Measurements from ENCODE around the gene RFC5.
A peak's percentile ranks its signal among the peaks of the same experiment; 100 is the strongest.

Gene RFC5

DNA sequence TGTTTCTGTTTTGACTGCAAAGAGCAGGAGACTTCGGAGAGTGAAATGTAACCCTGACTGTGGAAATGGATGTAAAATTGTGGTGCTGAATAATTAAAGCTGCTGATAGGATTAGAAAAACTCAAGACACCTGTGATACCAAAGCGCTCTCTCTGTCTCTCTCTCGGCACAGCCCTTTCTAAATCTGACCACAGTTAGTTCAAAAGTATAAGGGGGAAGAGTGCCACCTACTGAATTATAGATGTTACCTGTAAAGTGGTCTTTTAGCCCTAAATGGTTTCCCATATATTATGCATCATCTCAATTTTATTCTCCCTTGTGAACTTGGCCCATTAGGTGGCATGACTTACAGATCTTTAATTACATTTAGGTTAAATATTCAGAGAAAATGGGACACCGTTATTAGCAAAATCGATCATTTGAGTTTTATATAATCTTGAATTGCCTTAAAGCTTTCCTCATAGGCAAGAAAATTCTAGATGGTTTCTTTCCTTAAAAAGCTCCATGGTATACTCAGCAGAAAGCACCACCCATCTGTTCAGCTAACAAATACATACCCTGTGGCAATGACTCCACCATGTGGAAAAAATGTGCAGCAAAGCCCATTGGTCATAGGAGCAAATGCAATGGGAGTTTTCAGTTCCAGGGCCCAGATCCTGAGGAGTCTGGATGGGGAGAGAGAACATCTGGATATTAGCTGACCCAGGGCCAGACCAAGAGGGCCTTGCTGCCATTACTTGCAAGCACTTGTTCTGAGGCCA lies 18.1 kb downstream of the RFC5 start:
- TF ChIP-seq CTCF (IDR thresholded peaks at IDR 0.05; ENCODE audit: borderline replicate concordance, control extremely low read depth, extremely low read depth, insufficient read depth, missing control alignments): peak; percentile 23
- no peak for DNase-seq (ENCODE audit: low spot score)
- in situ Hi-C loops (cut with MboI; ENCODE audit: low sequenced_read_pairs, unreplicated experiment): loop anchor here (25.0 kb wide), 1 partner anchor 147 kb away; no protein-coding TSS in a partner anchor

DNA sequence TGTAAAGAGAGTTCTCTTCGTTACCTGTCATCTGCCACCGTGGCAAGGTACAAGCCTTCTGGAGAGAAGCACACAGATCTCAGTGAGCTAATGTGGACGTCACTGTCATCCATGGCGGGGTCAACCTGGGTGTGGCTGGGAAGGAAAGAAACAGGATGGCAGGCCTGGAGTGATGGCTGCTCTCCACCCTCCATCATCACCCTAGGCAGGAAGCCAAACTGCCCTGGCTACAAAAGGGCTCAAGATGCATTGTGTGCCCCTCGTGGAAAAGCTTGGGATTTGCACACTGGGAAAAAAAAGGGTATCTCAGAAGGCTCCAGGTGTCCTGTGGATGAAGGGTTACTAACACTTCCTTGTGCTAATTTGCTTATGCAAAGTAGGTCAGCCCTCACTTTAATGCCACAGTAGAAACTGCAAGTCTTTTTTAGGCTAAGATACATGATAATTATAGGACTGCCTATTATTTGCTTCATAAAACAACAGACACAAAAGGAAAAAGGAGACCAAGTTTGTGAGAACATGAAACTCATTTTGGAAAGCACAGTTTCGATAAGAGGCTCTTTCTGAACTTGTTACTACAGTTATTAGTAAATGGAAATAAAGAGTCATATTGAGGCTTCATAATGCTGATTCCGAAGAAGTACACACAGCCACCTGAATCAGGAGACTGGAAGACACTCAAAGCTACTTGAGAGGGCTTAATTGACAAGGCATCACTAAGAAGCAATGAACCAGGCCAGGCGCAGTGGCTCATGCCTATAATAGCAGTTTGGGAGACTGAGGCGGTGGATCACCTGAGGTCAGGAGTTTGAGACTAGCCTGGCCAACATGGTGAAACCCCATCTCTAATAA lies 18.9 kb downstream of the RFC5 start:
- in situ Hi-C loops (cut with MboI; ENCODE audit: low sequenced_read_pairs, unreplicated experiment): loop anchor here (25.0 kb wide), 1 partner anchor 148 kb away; no protein-coding TSS in a partner anchor
- DNase-seq (ENCODE audit: low spot score): peak; percentile 75
- no peak for TF ChIP-seq CTCF (IDR thresholded peaks at IDR 0.05; ENCODE audit: borderline replicate concordance, control extremely low read depth, extremely low read depth, insufficient read depth, missing control alignments)

DNA sequence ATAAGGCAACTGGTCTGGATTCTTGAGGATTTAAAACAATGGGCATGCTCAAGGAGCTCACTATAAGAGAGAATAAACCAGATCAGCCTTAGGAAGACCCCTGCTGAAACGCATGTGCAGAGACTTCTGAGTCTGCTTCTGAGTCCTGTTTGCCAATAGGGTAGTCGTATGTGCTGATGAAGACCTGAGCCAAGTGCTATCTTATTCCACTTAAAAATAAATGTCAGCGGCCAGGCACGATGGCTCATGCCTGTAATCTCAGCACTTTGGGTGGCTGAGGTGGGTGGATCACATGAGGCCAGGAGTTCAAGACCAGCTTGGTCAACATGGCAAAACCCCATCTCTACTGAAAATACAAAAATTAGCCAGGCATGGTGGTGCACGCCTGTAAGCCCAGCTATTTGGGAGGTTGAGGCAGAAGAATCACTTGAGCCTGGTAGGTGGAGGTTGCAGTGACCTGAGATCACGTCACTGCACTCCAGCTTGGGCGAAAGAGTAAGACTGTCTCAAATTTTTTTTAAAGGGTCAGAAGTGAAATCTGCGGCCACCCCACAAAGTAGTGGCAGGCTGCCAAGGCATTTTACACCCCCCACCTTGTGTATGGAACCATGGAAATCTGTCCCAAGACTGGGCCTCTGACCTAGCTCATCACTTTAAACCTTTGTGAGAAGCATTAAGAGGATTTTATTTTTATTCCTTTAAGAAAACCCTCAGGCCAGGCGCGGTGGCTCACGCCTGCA lies 20.3 kb downstream of the RFC5 start:
- TF ChIP-seq CTCF (IDR thresholded peaks at IDR 0.05; ENCODE audit: borderline replicate concordance, control extremely low read depth, extremely low read depth, insufficient read depth, missing control alignments): no peak
- no peak for DNase-seq (ENCODE audit: low spot score)
- in situ Hi-C loops (cut with MboI; ENCODE audit: low sequenced_read_pairs, unreplicated experiment): loop anchor here (25.0 kb wide), 1 partner anchor 150 kb away; no protein-coding TSS in a partner anchor

DNA sequence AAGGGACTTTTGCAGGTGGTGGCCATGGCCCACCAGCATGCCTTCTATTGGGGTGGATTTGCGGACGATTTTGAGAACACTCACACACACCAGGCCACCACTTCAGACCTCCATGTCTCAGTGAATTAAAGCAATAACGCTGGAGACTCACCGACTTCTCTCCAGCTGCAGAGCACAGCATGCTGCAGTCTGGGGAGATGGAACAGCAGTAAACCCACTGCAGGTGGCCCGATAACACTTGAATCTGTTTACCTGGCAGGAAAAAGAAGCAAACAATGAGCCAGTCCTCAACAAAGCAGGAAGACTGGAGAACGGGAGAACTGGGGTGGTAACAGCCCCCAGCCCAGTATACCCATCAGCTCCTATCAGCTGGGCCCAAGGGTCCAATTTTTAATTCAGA lies 21.6 kb downstream of the RFC5 start:
- in situ Hi-C loops (cut with MboI; ENCODE audit: low sequenced_read_pairs, unreplicated experiment): loop anchor here (25.0 kb wide), 1 partner anchor 151 kb away; no protein-coding TSS in a partner anchor

DNA sequence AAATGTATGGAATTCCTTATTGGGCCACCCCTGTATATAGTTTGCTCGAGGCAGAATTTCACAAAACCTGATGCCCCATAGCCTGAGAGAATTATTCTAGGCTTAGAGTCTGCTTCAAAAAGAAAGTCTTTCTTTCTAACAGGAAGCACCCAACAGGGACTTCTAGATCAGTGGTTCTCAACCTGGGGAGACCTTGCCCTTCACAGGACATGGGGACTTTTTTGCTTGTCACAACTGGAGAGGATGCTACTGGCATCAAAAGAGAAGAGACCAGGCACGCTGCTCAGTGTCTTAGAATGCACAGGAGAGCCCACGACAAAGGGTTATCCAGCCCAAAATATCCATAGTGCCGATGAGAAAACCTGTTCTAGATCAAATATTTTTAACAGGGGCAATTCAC lies 25.6 kb downstream of the RFC5 start:
- DNase-seq (ENCODE audit: low spot score): no peak
- no peak for TF ChIP-seq CTCF (IDR thresholded peaks at IDR 0.05; ENCODE audit: borderline replicate concordance, control extremely low read depth, extremely low read depth, insufficient read depth, missing control alignments)
- in situ Hi-C loops (cut with MboI; ENCODE audit: low sequenced_read_pairs, unreplicated experiment): loop anchor here (25.0 kb wide), 1 partner anchor 155 kb away; no protein-coding TSS in a partner anchor

More for the DNA sequence above, 21.6 kb downstream of the RFC5 start:
- no peak for TF ChIP-seq CTCF (IDR thresholded peaks at IDR 0.05; ENCODE audit: borderline replicate concordance, control extremely low read depth, extremely low read depth, insufficient read depth, missing control alignments)
- no peak for DNase-seq (ENCODE audit: low spot score)

GRCh38 chr12:118044075-118044474 lies 27.6 kb downstream of the RFC5 start:
- in situ Hi-C loops (cut with MboI; ENCODE audit: low sequenced_read_pairs, unreplicated experiment): loop anchor here (25.0 kb wide), 1 partner anchor 157 kb away; no protein-coding TSS in a partner anchor

More at GRCh38 chr12:118044075-118044474, 27.6 kb downstream of the RFC5 start:
- DNase-seq (ENCODE audit: low spot score): no peak
- TF ChIP-seq CTCF (IDR thresholded peaks at IDR 0.05; ENCODE audit: borderline replicate concordance, control extremely low read depth, extremely low read depth, insufficient read depth, missing control alignments): no peak

All from GM13976 (cell line).